ENCODE data around the gene GABRR2.
A peak's percentile ranks its signal among the peaks of the same experiment; 100 is the strongest.
"Not testable (repeated sequence)": the region's sequence is repeated elsewhere in the genome, so short reads cannot be mapped to it uniquely, and the experiment has no call there.

Gene GABRR2

GRCh38 chr6:89298680-89299465 lies 16.2 kb downstream of the GABRR2 start (continued):
- TF ChIP-seq TSHZ2 (CRISPR knock-in tag; IDR thresholded peaks at IDR 0.05) (no peak), RARB (CRISPR knock-in tag; IDR thresholded peaks at IDR 0.05) (no peak)

GRCh38 chr6:89297695-89298351 lies 17.3 kb downstream of the GABRR2 start:
- TF ChIP-seq SNAI2 (CRISPR knock-in tag; IDR thresholded peaks at IDR 0.05) (peak; percentile 100), ZNF8 (CRISPR knock-in tag; IDR thresholded peaks at IDR 0.05) (no peak), CREB5 (CRISPR knock-in tag; IDR thresholded peaks at IDR 0.05; ENCODE audit: low read depth) (peak; percentile 59; the same call in 1 of the 2 replicates), PATZ1 (CRISPR knock-in tag; IDR thresholded peaks at IDR 0.05; ENCODE audit: borderline replicate concordance) (peak; percentile 70; the same call in 1 of the 2 replicates), ZC3H10 (CRISPR knock-in tag; IDR thresholded peaks at IDR 0.05) (peak; percentile 66; the same call in 1 of the 2 replicates), ISL1 (CRISPR knock-in tag; IDR thresholded peaks at IDR 0.05) (peak; percentile 46; the same call in 1 of the 2 replicates), CSDC2 (CRISPR knock-in tag; IDR thresholded peaks at IDR 0.05) (peak; percentile 84; the same call in 1 of the 2 replicates), POU6F1 (CRISPR knock-in tag; IDR thresholded peaks at IDR 0.05; ENCODE audit: borderline replicate concordance, low read depth) (peak; percentile 92; the same call in 1 of the 2 replicates), ZFP3 (CRISPR knock-in tag; IDR thresholded peaks at IDR 0.05) (peak; percentile 41; the same call in 1 of the 2 replicates), RARB (CRISPR knock-in tag; IDR thresholded peaks at IDR 0.05) (no peak), CSRNP3 (CRISPR knock-in tag; IDR thresholded peaks at IDR 0.05) (no peak)

GRCh38 chr6:89295981-89296380 lies 19.1 kb downstream of the GABRR2 start:
- TF ChIP-seq TSHZ2 (CRISPR knock-in tag; IDR thresholded peaks at IDR 0.05) (no peak), CSDC2 (CRISPR knock-in tag; IDR thresholded peaks at IDR 0.05) (no peak)
- no peak for ATAC-seq

More at GRCh38 chr6:89297695-89298351, 17.3 kb downstream of the GABRR2 start:
- ATAC-seq: peak; percentile 90

GRCh38 chr6:89295116-89295515 lies 20.0 kb downstream of the GABRR2 start:
- ATAC-seq: not testable (repeated sequence)
